HCT116 (cell line): ENCODE data around the gene TMEM101. TPM values are rescaled to one million over a fixed set of nuclear protein-coding genes. Genes with fewer than 3 reads are reported as not detected.

Experiments used
- ATAC-seq: fragments of 200-7000 bp; cut with Tn5 transposase; 2 replicates; pipeline ENCODE4 v1.9.1; 2020; ENCODE audit warnings: mild to moderate bottlenecking, moderate library complexity
- BruUV-seq: library from RNA; stranded (reverse); fragments of 400-500 nt; replicated peaks from 2 replicates; lab custom pipeline; 2021; lab: Mats Ljungman, UMichigan
- CTCF ChIA-PET: fragments of 300-600 bp; sonication (Branson Sonifier 250); formaldehyde crosslinking; loops from one replicate; lab custom pipeline; 2021; ENCODE audit warnings: antibody characterized with exemption; lab: Charles Lee
- POLR2A ChIA-PET: fragments of 300-600, 350-600 bp; sonication (Branson Sonifier 250); formaldehyde crosslinking; loops from one replicate; lab custom pipeline; 2021; ENCODE audit warnings: antibody characterized with exemption; lab: Charles Lee
- RAD21 ChIA-PET, 2 experiments: fragments of 300-600 bp; sonication (Branson Sonifier 250); formaldehyde crosslinking; loops; one replicate each; lab custom pipeline; 2023; ENCODE audit warnings: low total read pairs in 2 of 2; ENCODE audit not compliant: uncharacterized antibody in 2 of 2, unreplicated experiment in 2 of 2, low non-redundant PET in 1 of 2; lab: Charles Lee
- DNase-seq: peaks from one replicate; pipeline ENCODE4 v3.0.0-alpha.2; 2010; ENCODE audit warnings: low read depth, low spot score
- H2AFZ ChIP-seq: fragments of 200-600 bp; shearing (Covaris generic), sonication (generic); 2 replicates; pipeline ENCODE4 v1.6.1; 2017; ENCODE audit warnings: low read depth, mixed run types, mixed read lengths, antibody characterized with exemption, low read length; ENCODE audit not compliant: poor library complexity, severe bottlenecking
- H3K27ac ChIP-seq: 2 replicates; pipeline ENCODE4 v1.5.1; 2012; ENCODE audit warnings: low read depth, low read length
- H3K27me3 ChIP-seq: fragments of 200-600 bp; sonication (generic); 2 replicates; pipeline ENCODE4 v1.6.1; 2016; ENCODE audit warnings: mixed run types, low read length, mixed read lengths; ENCODE audit not compliant: insufficient read depth
- H3K36me3 ChIP-seq, 2 experiments: fragments of 200-500 bp in 1 of 2; fragments of 200-600 bp in 1 of 2; sonication (Bioruptor generic) in 1 of 2; sonication (generic) in 1 of 2; 2 replicates each; pipeline versions ENCODE4 v1.5.1 to v1.6.1; 2014 to 2016; ENCODE audit warnings: low read length in 2 of 2, inconsistent platforms in 1 of 2, mixed read lengths in 1 of 2, mixed run types in 1 of 2; ENCODE audit not compliant: insufficient read depth in 2 of 2, control insufficient read depth in 1 of 2
- H3K4me1 ChIP-seq, 2 experiments: fragments of 200-600 bp in 1 of 2; sonication (generic) in 1 of 2; 2 replicates each; pipeline versions ENCODE4 v1.5.1 to v1.6.1; 2012 to 2017; ENCODE audit warnings: low read length in 2 of 2, inconsistent platforms in 1 of 2, mild to moderate bottlenecking in 1 of 2, mixed read lengths in 1 of 2, mixed run types in 1 of 2, moderate library complexity in 1 of 2; ENCODE audit not compliant: insufficient read depth in 2 of 2, control insufficient read depth in 1 of 2
- H3K4me2 ChIP-seq: fragments of 200-600 bp; sonication (generic); 2 replicates; pipeline ENCODE4 v1.6.1; 2017; ENCODE audit warnings: mixed run types, low read length, mixed read lengths
- H3K4me3 ChIP-seq, 2 experiments: fragments of 200-600 bp in 1 of 2; sonication (generic) in 1 of 2; replicated peaks in 1 of 2; 2 replicates each; pipeline ENCODE4 v1.5.1; 2011 to 2016; ENCODE audit warnings: low read length in 2 of 2, control low read depth in 1 of 2, low read depth in 1 of 2, mild to moderate bottlenecking in 1 of 2, mixed read lengths in 1 of 2, mixed run types in 1 of 2
- H3K79me2 ChIP-seq: fragments of 200-600 bp; sonication (generic); 2 replicates; pipeline ENCODE4 v1.6.1; 2017; ENCODE audit warnings: mild to moderate bottlenecking, mixed run types, low read length, moderate library complexity, mixed read lengths; ENCODE audit not compliant: insufficient read depth
- H3K9ac ChIP-seq: fragments of 200-600 bp; sonication (generic); 2 replicates; pipeline ENCODE4 v1.6.1; 2016; ENCODE audit warnings: low read length, mixed read lengths
- H3K9me2 ChIP-seq: fragments of 200-600 bp; sonication (generic), shearing (Covaris generic); 2 replicates; pipeline ENCODE4 v1.6.1; 2017; ENCODE audit warnings: mixed run types, mild to moderate bottlenecking, moderate library complexity; ENCODE audit not compliant: insufficient read depth
- H3K9me3 ChIP-seq, 2 experiments: fragments of 200-500 bp in 1 of 2; fragments of 200-600 bp in 1 of 2; sonication (Bioruptor generic) in 1 of 2; sonication (generic) in 1 of 2; 2 replicates each; pipeline ENCODE4 v1.6.1; 2014 to 2017; ENCODE audit warnings: low read length in 2 of 2, mixed read lengths in 2 of 2, inconsistent platforms in 1 of 2, low read depth in 1 of 2, mild to moderate bottlenecking in 1 of 2, mixed run types in 1 of 2, moderate library complexity in 1 of 2; ENCODE audit not compliant: control insufficient read depth in 1 of 2, insufficient read depth in 1 of 2
- H4K20me1 ChIP-seq: fragments of 200-600 bp; sonication (generic), shearing (Covaris generic); 2 replicates; pipeline ENCODE4 v1.6.1; 2017; ENCODE audit warnings: mixed run types, mild to moderate bottlenecking, moderate library complexity; ENCODE audit not compliant: insufficient read depth
- CBX3 ChIP-seq: IDR thresholded peaks from 2 replicates; pipeline ENCODE4 v1.6.1; 2012; ENCODE audit warnings: low read depth
- CEBPB ChIP-seq: IDR thresholded peaks from 2 replicates; pipeline ENCODE4 v1.6.1; 2012; ENCODE audit warnings: low read depth
- EGR1 ChIP-seq: IDR thresholded peaks from 2 replicates; pipeline ENCODE4 v1.6.1; 2012; ENCODE audit warnings: low read depth
- ELF1 ChIP-seq: IDR thresholded peaks from 2 replicates; pipeline ENCODE4 v1.6.1; 2012; ENCODE audit warnings: low read depth, borderline replicate concordance
- FOSL1 ChIP-seq: IDR thresholded peaks from 2 replicates; pipeline ENCODE4 v1.6.1; 2012; ENCODE audit warnings: low read depth
- JUND ChIP-seq: IDR thresholded peaks from 2 replicates; pipeline ENCODE4 v1.6.1; 2012
- MAX ChIP-seq: IDR thresholded peaks from 2 replicates; pipeline ENCODE4 v1.6.1; 2012
- POLR2A ChIP-seq: IDR thresholded peaks from 2 replicates; pipeline ENCODE4 v1.7.0; 2011; ENCODE audit warnings: borderline replicate concordance; ENCODE audit not compliant: insufficient read depth, insufficient read length; ENCODE audit errors: extremely low read depth
- SIN3A ChIP-seq: IDR thresholded peaks from 2 replicates; pipeline ENCODE4 v1.6.1; 2012; ENCODE audit warnings: low read depth
- YY1 ChIP-seq: IDR thresholded peaks from 2 replicates; pipeline ENCODE4 v1.6.1; 2011; ENCODE audit warnings: low read length, low read depth, moderate library complexity, mild to moderate bottlenecking; ENCODE audit not compliant: insufficient replicate concordance; ENCODE audit errors: extremely low read depth
- ZBTB33 ChIP-seq: IDR thresholded peaks from 2 replicates; pipeline ENCODE4 v1.6.1; 2011; ENCODE audit warnings: mild to moderate bottlenecking, low read length, moderate library complexity; ENCODE audit not compliant: insufficient replicate concordance; ENCODE audit errors: extremely low read depth
- ZFX ChIP-seq: fragments of 450-650 bp; IDR thresholded peaks from 2 replicates; pipeline ENCODE4 v1.6.1; 2017
- ZNF274 ChIP-seq: fragments of 200-500 bp; sonication (Bioruptor generic); IDR thresholded peaks from 2 replicates; pipeline ENCODE4 v1.6.1; 2014; ENCODE audit warnings: mild to moderate bottlenecking, low read depth, low read length, inconsistent platforms
- intact Hi-C: fragments of 100-400 bp; cut with micrococcal nuclease; formaldehyde crosslinking; loops from 2 replicates; pipeline ENCODE4 v1.10.0; 2022
- total RNA-seq: library from RNA; stranded (reverse); gene quantifications from one replicate; pipeline ENCODE4 v1.2.1, GENCODE V29; 2021; ENCODE audit not compliant: unreplicated experiment
- TF ChIP-seq, protein P1 (sequence below), 3 experiments: fragments of 200-600 bp in 1 of 3; sonication (generic) in 1 of 3; IDR thresholded peaks in 2 of 3; conservative IDR thresholded peaks in 1 of 3; 2 replicates each; pipeline ENCODE4 v1.5.1; 2012 to 2017; ENCODE audit warnings: low read depth in 2 of 3, low read length in 2 of 3, antibody characterized with exemption in 1 of 3, borderline replicate concordance in 1 of 3, control low read depth in 1 of 3, mild to moderate bottlenecking in 1 of 3, mixed read lengths in 1 of 3, mixed run types in 1 of 3, moderate library complexity in 1 of 3; ENCODE audit not compliant: insufficient read depth in 1 of 3
- TF ChIP-seq, protein P2 (sequence below): IDR thresholded peaks from 2 replicates; pipeline ENCODE4 v1.6.1; 2012

The TMEM101 gene
- total RNA-seq, 1 experiment from 2014 or later = 43.8 TPM

DNA sequence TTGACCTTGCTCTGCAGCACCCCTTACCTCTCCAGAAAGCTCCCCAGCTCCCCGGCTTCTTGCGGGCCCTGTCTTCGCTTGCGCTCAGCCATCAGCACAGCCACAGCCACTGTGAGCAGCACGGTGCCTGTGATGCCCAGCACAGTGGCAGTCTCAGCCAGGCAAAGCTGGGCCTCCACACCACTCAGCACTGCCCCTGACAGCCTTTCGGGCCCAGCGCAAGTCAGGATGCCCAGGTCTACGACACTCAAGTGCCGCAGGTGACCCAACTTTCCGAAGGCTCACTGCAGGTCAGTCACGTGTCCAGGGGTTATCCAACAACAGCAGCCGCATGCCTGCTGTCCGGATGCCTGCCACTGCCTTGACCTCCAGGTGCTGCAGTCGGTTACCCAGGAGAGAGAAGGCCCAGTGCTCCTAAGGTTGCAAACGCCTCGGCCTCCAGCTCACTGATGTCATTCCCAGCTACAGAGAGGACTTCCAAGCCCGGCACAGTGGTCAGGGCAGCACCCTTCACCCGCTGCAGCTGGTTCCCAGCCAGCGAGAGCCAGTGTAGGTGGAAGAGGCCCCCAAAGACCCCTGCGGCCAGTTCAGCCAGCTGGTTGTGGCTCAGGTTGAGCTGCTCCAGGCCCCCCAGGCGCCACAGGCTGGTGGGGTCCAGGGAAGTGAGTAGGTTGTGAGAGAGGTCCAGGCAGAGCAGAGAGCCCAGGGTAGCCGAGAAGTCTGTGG, 8.9 kb upstream of the TMEM101 start:
- intact Hi-C loops = no loop called here
- ChIA-PET POLR2A (no interaction called here), CTCF (no interaction called here), RAD21 (no interaction called here)
- BruUV-seq = no TSS peak
- DNase-seq = no peak
- H4K20me1 ChIP-seq = no peaks in the 10 kb centered on the region
- no peak overlapping the region for H2AFZ ChIP-seq
- H3K4me3 ChIP-seq = no peak overlapping the region
- no peaks in the 10 kb centered on the region for H3K4me1 ChIP-seq
- no peaks in the 10 kb centered on the region for H3K27me3 ChIP-seq
- ATAC-seq = no peak
- H3K27ac ChIP-seq = no peak overlapping the region
- no peak overlapping the region for H3K9ac ChIP-seq
- H3K36me3 ChIP-seq = 0 out of 4 replicates have a peak, but pooled peaks cover 0 to 6% of the 10 kb centered on the region in 2 experiments
- H3K79me2 ChIP-seq = no peaks in the 10 kb centered on the region
- H3K9me2 ChIP-seq = no peaks in the 10 kb centered on the region
- TF ChIP-seq ZFX (no peak), EGR1 (no peak), CBX3 (no peak), SIN3A (no peak), POLR2A (no peak)
- TF ChIP-seq, protein P1, sequence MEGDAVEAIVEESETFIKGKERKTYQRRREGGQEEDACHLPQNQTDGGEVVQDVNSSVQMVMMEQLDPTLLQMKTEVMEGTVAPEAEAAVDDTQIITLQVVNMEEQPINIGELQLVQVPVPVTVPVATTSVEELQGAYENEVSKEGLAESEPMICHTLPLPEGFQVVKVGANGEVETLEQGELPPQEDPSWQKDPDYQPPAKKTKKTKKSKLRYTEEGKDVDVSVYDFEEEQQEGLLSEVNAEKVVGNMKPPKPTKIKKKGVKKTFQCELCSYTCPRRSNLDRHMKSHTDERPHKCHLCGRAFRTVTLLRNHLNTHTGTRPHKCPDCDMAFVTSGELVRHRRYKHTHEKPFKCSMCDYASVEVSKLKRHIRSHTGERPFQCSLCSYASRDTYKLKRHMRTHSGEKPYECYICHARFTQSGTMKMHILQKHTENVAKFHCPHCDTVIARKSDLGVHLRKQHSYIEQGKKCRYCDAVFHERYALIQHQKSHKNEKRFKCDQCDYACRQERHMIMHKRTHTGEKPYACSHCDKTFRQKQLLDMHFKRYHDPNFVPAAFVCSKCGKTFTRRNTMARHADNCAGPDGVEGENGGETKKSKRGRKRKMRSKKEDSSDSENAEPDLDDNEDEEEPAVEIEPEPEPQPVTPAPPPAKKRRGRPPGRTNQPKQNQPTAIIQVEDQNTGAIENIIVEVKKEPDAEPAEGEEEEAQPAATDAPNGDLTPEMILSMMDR (IDR thresholded peaks at IDR 0.05 in 2 of 3, conservative IDR thresholded peaks at IDR 0.05 in 1 of 3; ENCODE audit: borderline replicate concordance in 1 of 3, insufficient read depth in 1 of 3, low read depth in 2 of 3, low read length in 2 of 3) = no peak
- H3K4me2 ChIP-seq = no peak overlapping the region
- H3K9me3 ChIP-seq = no peaks in the 10 kb centered on the region

GRCh38 chr17:44022246-44022645, 7.5 kb upstream of the TMEM101 start:
- Histone ChIP-seq H3K79me2 (no peaks in the 10 kb centered on the region), H4K20me1 (no peaks in the 10 kb centered on the region), H3K27me3 (no peaks in the 10 kb centered on the region), H3K9me3 (no peaks in the 10 kb centered on the region), H3K9ac (no peak overlapping the region), H3K9me2 (no peaks in the 10 kb centered on the region), H3K27ac (no peak overlapping the region), H2AFZ (no peak overlapping the region), H3K4me2 (no peak overlapping the region), H3K36me3 (no peaks in the 10 kb centered on the region), H3K4me1 (no peaks in the 10 kb centered on the region), H3K4me3 (no peak overlapping the region)
- intact Hi-C loops = no loop called here
- POLR2A ChIA-PET = no interaction called here
- no peak for DNase-seq
- no peak for ATAC-seq
- RAD21 ChIA-PET = no interaction called here
- CTCF ChIA-PET = no interaction called here
- BruUV-seq = no TSS peak
- TF ChIP-seq, protein P2, sequence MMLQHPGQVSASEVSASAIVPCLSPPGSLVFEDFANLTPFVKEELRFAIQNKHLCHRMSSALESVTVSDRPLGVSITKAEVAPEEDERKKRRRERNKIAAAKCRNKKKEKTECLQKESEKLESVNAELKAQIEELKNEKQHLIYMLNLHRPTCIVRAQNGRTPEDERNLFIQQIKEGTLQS = no peak
- TF ChIP-seq YY1 = no peak
- TF ChIP-seq FOSL1 = no peak
- TF ChIP-seq CEBPB = no peak
- no peak for TF ChIP-seq ZFX
- TF ChIP-seq ELF1 = no peak
- TF ChIP-seq ZBTB33 = no peak
- TF ChIP-seq EGR1 = no peak
- no peak for TF ChIP-seq SIN3A
- TF ChIP-seq ZNF274 = no peak
- no peak for TF ChIP-seq POLR2A
- TF ChIP-seq MAX = no peak
- TF ChIP-seq JUND = no peak
